ENCODE results near the gene IGF1R. TPM values are rescaled to one million over a fixed set of nuclear protein-coding genes. Genes with fewer than 3 reads are reported as not detected.

IGF1R gene
- total and polyA plus RNA-seq, 2 of the 13 experiments (the other 11 are each of a cell fraction or from before 2014, with no cell fraction given), result 15.9 to 18.4 TPM

DNA sequence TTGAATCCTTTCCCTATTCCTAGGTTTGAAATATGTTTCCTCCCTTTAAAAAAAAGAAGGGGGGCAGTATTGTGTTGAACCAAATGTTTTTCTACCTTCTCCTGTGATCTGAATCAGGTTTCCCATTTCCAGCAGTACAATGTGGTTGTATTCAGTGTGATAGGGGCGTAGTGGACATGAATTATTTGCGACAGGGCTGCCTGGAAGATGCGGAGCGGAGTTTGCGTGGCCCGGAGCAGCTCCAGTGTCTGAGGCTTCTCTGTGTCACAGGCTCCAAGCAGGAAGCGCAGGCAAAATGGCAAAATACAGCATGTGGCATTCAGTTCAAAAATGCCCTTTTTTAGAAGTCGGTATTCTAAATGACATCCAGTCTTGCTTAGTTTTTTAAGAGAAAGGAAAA lies 204.8 kb downstream of the IGF1R start (continued):
- TF ChIP-seq, protein P1, sequence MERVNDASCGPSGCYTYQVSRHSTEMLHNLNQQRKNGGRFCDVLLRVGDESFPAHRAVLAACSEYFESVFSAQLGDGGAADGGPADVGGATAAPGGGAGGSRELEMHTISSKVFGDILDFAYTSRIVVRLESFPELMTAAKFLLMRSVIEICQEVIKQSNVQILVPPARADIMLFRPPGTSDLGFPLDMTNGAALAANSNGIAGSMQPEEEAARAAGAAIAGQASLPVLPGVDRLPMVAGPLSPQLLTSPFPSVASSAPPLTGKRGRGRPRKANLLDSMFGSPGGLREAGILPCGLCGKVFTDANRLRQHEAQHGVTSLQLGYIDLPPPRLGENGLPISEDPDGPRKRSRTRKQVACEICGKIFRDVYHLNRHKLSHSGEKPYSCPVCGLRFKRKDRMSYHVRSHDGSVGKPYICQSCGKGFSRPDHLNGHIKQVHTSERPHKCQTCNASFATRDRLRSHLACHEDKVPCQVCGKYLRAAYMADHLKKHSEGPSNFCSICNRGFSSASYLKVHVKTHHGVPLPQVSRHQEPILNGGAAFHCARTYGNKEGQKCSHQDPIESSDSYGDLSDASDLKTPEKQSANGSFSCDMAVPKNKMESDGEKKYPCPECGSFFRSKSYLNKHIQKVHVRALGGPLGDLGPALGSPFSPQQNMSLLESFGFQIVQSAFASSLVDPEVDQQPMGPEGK (CRISPR knock-in tag; IDR thresholded peaks at IDR 0.05), result 0 out of 2 replicates have a peak, but pooled peaks have one; percentile 26

- 95% methylated on average over 18 of the region's 18 CpGs for WGBS (ENCODE audit: low lambda C conversion rate)
- H3K9ac ChIP-seq (ENCODE audit: insufficient read depth, low read depth, low read length), result no peak overlapping the region
- CTCF ChIA-PET (ENCODE audit: low intra/inter-chr PET ratio, low total read pairs), result no interaction called here
Observed at GRCh38 chr15:98853617-98854420, 205.5 kb downstream of the IGF1R start.

DNA sequence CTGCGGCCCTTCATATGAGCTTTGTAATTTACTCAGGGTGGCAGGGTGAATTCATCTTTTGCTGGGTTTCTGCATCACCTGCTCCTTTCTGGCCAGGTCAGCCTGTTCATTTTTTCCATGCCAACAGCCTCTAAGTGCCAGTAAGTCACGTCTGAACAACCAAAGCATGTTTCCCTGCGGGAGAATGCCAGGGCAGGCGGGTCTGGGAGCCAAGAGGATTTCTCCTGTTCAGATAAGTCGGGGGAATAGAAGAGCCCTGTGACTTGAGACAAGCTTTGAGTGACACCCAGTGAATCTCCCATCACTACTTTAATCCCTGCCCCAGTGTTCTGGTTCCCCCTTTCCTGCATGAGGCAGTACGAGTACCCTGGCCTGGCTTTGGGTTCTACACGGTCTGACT lies 206.2 kb downstream of the IGF1R start:
- Histone ChIP-seq H3K4me1 (ENCODE audit: insufficient read depth, low read length) (peaks cover 46% of the 10 kb centered on the region), H3K27me3 (ENCODE audit: control insufficient read depth in 1 of 2, insufficient read depth in 2 of 2, low read length in 2 of 2) (no peaks in the 10 kb centered on the region), H4K20me1 (ENCODE audit: insufficient read depth, low read length) (peaks cover 66% of the 10 kb centered on the region), H3K36me3 (replicated peaks in 1 of 2; ENCODE audit: control insufficient read depth in 1 of 2, insufficient read depth in 2 of 2, low read length in 2 of 2) (no peaks in the 10 kb centered on the region), H3K4me2 (ENCODE audit: low read depth, low read length) (no peak overlapping the region), H3K9me3 (ENCODE audit: low read length) (no peaks in the 10 kb centered on the region), H3K4me3 (replicated peaks in 1 of 3; ENCODE audit: insufficient read depth in 1 of 3, low read depth in 2 of 3, low read length in 3 of 3) (no peak overlapping the region), H3K27ac (ENCODE audit: extremely low read length, insufficient read depth, low read length) (no peak overlapping the region), H3K9ac (ENCODE audit: insufficient read depth, low read depth, low read length) (no peak overlapping the region), H3K79me2 (ENCODE audit: insufficient read depth, low read length) (peaks cover 61% of the 10 kb centered on the region), H2AFZ (ENCODE audit: low read length) (no peak overlapping the region)
- ChIA-PET POLR2A (no interaction called here), CTCF (ENCODE audit: low intra/inter-chr PET ratio, low total read pairs) (no interaction called here)
- ATAC-seq (no peak), DNase-seq (ENCODE audit: low spot score) (no peak), FAIRE-seq (no peak)
- 95% methylated on average over 7 of the region's 7 CpGs for WGBS (ENCODE audit: low lambda C conversion rate)
- intact Hi-C loops (cut with micrococcal nuclease; ENCODE audit: unreplicated experiment), result no loop called here
- no TSS peak for BruUV-seq (replicated peaks)
- in situ Hi-C loops (cut with HindIII; ENCODE audit: extremely low pct_ligation_motif_present, low pct_unique_long_range_greater_than_20kb), result no loop called here
- TF ChIP-seq KLF12 (CRISPR knock-in tag; IDR thresholded peaks at IDR 0.05; ENCODE audit: borderline replicate concordance), result no peak
- no peak for TF ChIP-seq RCOR2 (CRISPR knock-in tag; IDR thresholded peaks at IDR 0.05)
- no peak for TF ChIP-seq NPAS2 (CRISPR knock-in tag; IDR thresholded peaks at IDR 0.05; ENCODE audit: borderline replicate concordance)
- TF ChIP-seq ZNF317 (CRISPR knock-in tag; IDR thresholded peaks at IDR 0.05), result no peak
- no peak for TF ChIP-seq AKNA (CRISPR knock-in tag; IDR thresholded peaks at IDR 0.05; ENCODE audit: borderline replicate concordance)

More at GRCh38 chr15:98853617-98854420, 205.5 kb downstream of the IGF1R start:
- H3K4me2 ChIP-seq (ENCODE audit: low read depth, low read length), result no peak overlapping the region
- no peaks in the 10 kb centered on the region for H3K27me3 ChIP-seq (ENCODE audit: control insufficient read depth in 1 of 2, insufficient read depth in 2 of 2, low read length in 2 of 2)
- no peak overlapping the region for H3K4me3 ChIP-seq (replicated peaks in 1 of 3; ENCODE audit: insufficient read depth in 1 of 3, low read depth in 2 of 3, low read length in 3 of 3)
- FAIRE-seq (no peak), DNase-seq (ENCODE audit: low spot score) (no peak), ATAC-seq (no peak)
- no peak overlapping the region for H2AFZ ChIP-seq (ENCODE audit: low read length)
- peaks cover 56% of the 10 kb centered on the region for H3K79me2 ChIP-seq (ENCODE audit: insufficient read depth, low read length)
- in situ Hi-C loops (cut with HindIII; ENCODE audit: extremely low pct_ligation_motif_present, low pct_unique_long_range_greater_than_20kb) (no loop called here), intact Hi-C loops (cut with micrococcal nuclease; ENCODE audit: unreplicated experiment) (no loop called here)
- no TSS peak for BruUV-seq (replicated peaks)
- no peaks in the 10 kb centered on the region for H3K36me3 ChIP-seq (replicated peaks in 1 of 2; ENCODE audit: control insufficient read depth in 1 of 2, insufficient read depth in 2 of 2, low read length in 2 of 2)
- H3K9me3 ChIP-seq (ENCODE audit: low read length), result no peaks in the 10 kb centered on the region
- peaks cover 39% of the 10 kb centered on the region for H3K4me1 ChIP-seq (ENCODE audit: insufficient read depth, low read length)
- POLR2A ChIA-PET, result no interaction called here
- H4K20me1 ChIP-seq (ENCODE audit: insufficient read depth, low read length), result peaks cover 61% of the 10 kb centered on the region
- H3K27ac ChIP-seq (ENCODE audit: extremely low read length, insufficient read depth, low read length), result no peak overlapping the region
- no peak for TF ChIP-seq CBX5 (CRISPR knock-in tag; IDR thresholded peaks at IDR 0.05; ENCODE audit: borderline replicate concordance)
- 0 out of 2 replicates have a peak, but pooled peaks have one; percentile 3 for TF ChIP-seq SAP130 (CRISPR knock-in tag; IDR thresholded peaks at IDR 0.05; ENCODE audit: low read depth)
